ENCODE measurements around the gene DCC. TPM values are rescaled to one million over a fixed set of nuclear protein-coding genes. Genes with fewer than 3 reads are reported as not detected.

Gene DCC
- total and polyA plus RNA-seq, 2 of the 8 experiments (the other 6 are each of a cell fraction or from before 2014, with no cell fraction given) = 0.14 to 1.4 TPM

DNA sequence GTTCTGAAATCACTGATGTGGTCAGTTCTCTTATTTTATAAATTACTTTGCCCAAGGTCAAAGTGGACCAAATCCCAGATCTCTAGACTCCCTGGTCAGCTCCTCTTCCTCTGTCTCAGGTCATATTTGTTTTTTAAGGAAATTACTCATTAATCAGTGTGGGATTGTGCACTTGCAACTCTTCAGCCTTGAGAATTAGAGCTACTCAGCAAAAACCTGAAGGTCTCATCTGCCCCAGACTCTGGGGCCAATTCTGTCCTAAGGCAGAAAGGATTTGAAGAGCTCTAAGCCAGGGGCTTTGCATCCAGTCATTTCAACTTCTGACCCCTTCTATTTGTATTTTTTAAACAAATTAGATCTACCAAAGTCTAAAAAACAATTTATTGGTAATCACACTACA is 17.7 kb upstream of the DCC start:
- no peak overlapping the region for H2BK15ac ChIP-seq (ENCODE audit: low read length)
- no peak overlapping the region for H4K91ac ChIP-seq (replicated peaks; ENCODE audit: insufficient read length, low read length)
- no peak for FAIRE-seq
- no peaks in the 10 kb centered on the region for H3K23me2 ChIP-seq (ENCODE audit: low read depth, low read length)
- no peak overlapping the region for H2AFZ ChIP-seq (ENCODE audit: low read length)
- no peak overlapping the region for H3K4me2 ChIP-seq (ENCODE audit: insufficient read depth in 1 of 2, low read depth in 2 of 2, low read length in 2 of 2)
- no peaks in the 10 kb centered on the region for H3K79me2 ChIP-seq (ENCODE audit: control insufficient read depth in 1 of 2, insufficient read depth in 2 of 2, low read length in 2 of 2)
- peaks cover 0 to 11% (median 2%) of the 10 kb centered on the region in 4 experiments; a peak in 3 of 7 replicates for H3K4me1 ChIP-seq (replicated peaks in 1 of 4; ENCODE audit: control insufficient read depth in 3 of 4, insufficient read depth in 4 of 4, low read length in 3 of 4)
- H3K9me3 ChIP-seq (ENCODE audit: insufficient read depth in 2 of 2, low read depth in 1 of 2, low read length in 1 of 2) = no peaks in the 10 kb centered on the region
- no peak overlapping the region for H2AK5ac ChIP-seq (ENCODE audit: low read depth, low read length)
- no peaks in the 10 kb centered on the region for H4K20me1 ChIP-seq (replicated peaks in 1 of 2; ENCODE audit: control insufficient read depth in 1 of 2, insufficient read depth in 2 of 2, low read length in 2 of 2)
- no peak overlapping the region for H3K23ac ChIP-seq (ENCODE audit: insufficient read length)
- H3K56ac ChIP-seq (replicated peaks; ENCODE audit: insufficient read length, low read depth, low read length) = no peak overlapping the region
- no peak overlapping the region for H2BK20ac ChIP-seq (ENCODE audit: low read length)
- H4K5ac ChIP-seq (ENCODE audit: insufficient read length, low read depth, low read length) = no peak overlapping the region
- H3K79me1 ChIP-seq (ENCODE audit: low read depth, low read length) = no peaks in the 10 kb centered on the region
- ChIA-PET POLR2A (ENCODE audit: partially characterized antibody) (no interaction called here), CTCF (ENCODE audit: partially characterized antibody) (interaction anchor here (1.2 to 2.0 kb wide), 3 partner anchors 17 to 32 kb away, joined by 5 to 6 read pairs (median 6); partner anchors contain the start of gene DCC)
- H3K27ac ChIP-seq (ENCODE audit: low read depth, low read length) = no peak overlapping the region
- H3K36me3 ChIP-seq (ENCODE audit: control insufficient read depth in 2 of 4, insufficient read depth in 4 of 4, low read length in 3 of 4) = no peaks in the 10 kb centered on the region
- H2BK12ac ChIP-seq (ENCODE audit: low read depth, low read length) = no peak overlapping the region
- no peak overlapping the region for H3K9ac ChIP-seq (replicated peaks in 1 of 4; ENCODE audit: extremely low read depth in 1 of 4, low read depth in 3 of 4, low read length in 3 of 4)
- no peak overlapping the region for H3K14ac ChIP-seq (ENCODE audit: insufficient read length)
- H3K27me3 ChIP-seq (replicated peaks in 1 of 4; ENCODE audit: control insufficient read depth in 3 of 4, extremely low read depth in 1 of 4, insufficient read depth in 3 of 4, low read length in 3 of 4) = no peaks in the 10 kb centered on the region
- H4K8ac ChIP-seq (ENCODE audit: extremely low read depth, insufficient read depth, low read length) = no peak overlapping the region
- no peak overlapping the region for H2BK120ac ChIP-seq (replicated peaks; ENCODE audit: low read depth, low read length)
- no peak overlapping the region for H3K4me3 ChIP-seq (ENCODE audit: extremely low read depth in 1 of 4, insufficient read depth in 2 of 4, low read depth in 3 of 4, low read length in 4 of 4)
- H3K4ac ChIP-seq (replicated peaks; ENCODE audit: insufficient read length, low read depth, low read length) = no peak overlapping the region
- no peak overlapping the region for H2BK5ac ChIP-seq (ENCODE audit: low read depth, low read length)
- DNase-seq (ENCODE audit: low read depth in 1 of 2, low spot score in 2 of 2) = no peak
- H3K18ac ChIP-seq (ENCODE audit: extremely low read depth, low read length) = no peak overlapping the region
- TF ChIP-seq, protein P1, sequence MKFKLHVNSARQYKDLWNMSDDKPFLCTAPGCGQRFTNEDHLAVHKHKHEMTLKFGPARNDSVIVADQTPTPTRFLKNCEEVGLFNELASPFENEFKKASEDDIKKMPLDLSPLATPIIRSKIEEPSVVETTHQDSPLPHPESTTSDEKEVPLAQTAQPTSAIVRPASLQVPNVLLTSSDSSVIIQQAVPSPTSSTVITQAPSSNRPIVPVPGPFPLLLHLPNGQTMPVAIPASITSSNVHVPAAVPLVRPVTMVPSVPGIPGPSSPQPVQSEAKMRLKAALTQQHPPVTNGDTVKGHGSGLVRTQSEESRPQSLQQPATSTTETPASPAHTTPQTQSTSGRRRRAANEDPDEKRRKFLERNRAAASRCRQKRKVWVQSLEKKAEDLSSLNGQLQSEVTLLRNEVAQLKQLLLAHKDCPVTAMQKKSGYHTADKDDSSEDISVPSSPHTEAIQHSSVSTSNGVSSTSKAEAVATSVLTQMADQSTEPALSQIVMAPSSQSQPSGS (IDR thresholded peaks at IDR 0.05; ENCODE audit: low read length) = no peak
- TF ChIP-seq TBP (IDR thresholded peaks at IDR 0.05; ENCODE audit: low read depth, low read length) = no peak
- TF ChIP-seq, protein P2, sequence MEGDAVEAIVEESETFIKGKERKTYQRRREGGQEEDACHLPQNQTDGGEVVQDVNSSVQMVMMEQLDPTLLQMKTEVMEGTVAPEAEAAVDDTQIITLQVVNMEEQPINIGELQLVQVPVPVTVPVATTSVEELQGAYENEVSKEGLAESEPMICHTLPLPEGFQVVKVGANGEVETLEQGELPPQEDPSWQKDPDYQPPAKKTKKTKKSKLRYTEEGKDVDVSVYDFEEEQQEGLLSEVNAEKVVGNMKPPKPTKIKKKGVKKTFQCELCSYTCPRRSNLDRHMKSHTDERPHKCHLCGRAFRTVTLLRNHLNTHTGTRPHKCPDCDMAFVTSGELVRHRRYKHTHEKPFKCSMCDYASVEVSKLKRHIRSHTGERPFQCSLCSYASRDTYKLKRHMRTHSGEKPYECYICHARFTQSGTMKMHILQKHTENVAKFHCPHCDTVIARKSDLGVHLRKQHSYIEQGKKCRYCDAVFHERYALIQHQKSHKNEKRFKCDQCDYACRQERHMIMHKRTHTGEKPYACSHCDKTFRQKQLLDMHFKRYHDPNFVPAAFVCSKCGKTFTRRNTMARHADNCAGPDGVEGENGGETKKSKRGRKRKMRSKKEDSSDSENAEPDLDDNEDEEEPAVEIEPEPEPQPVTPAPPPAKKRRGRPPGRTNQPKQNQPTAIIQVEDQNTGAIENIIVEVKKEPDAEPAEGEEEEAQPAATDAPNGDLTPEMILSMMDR (IDR thresholded peaks at IDR 0.05; ENCODE audit: control extremely low read depth in 1 of 3, insufficient read depth in 1 of 3, low read depth in 1 of 3, low read length in 3 of 3) = no peak
- TF ChIP-seq, protein P3, sequence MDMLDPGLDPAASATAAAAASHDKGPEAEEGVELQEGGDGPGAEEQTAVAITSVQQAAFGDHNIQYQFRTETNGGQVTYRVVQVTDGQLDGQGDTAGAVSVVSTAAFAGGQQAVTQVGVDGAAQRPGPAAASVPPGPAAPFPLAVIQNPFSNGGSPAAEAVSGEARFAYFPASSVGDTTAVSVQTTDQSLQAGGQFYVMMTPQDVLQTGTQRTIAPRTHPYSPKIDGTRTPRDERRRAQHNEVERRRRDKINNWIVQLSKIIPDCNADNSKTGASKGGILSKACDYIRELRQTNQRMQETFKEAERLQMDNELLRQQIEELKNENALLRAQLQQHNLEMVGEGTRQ (IDR thresholded peaks at IDR 0.05; ENCODE audit: low read length) = no peak
- TF ChIP-seq JUND (IDR thresholded peaks at IDR 0.05; ENCODE audit: low read length) = no peak
- TF ChIP-seq CTBP2 (IDR thresholded peaks at IDR 0.05; ENCODE audit: borderline replicate concordance, insufficient read depth, insufficient read length, low read length) = no peak
- no peak for TF ChIP-seq TAF7 (optimal IDR thresholded peaks at IDR 0.05; ENCODE audit: borderline replicate concordance, low read depth, low read length)
- no peak for TF ChIP-seq BACH1 (IDR thresholded peaks at IDR 0.05; ENCODE audit: low read length)
- no peak for TF ChIP-seq PHF8 (conservative IDR thresholded peaks at IDR 0.05; ENCODE audit: low read depth, low read length)
- no peak for TF ChIP-seq HDAC6 (IDR thresholded peaks at IDR 0.05; ENCODE audit: low read depth, low read length)

All from H1 (cell line).